GM12872 (cell line): ENCODE data around the gene GABBR2.

Experiments used
- TF ChIP-seq, protein P1 (sequence below): IDR thresholded peaks from 3 replicates; pipeline ENCODE4 v1.5.1; 2011; ENCODE audit warnings: low read depth, mild to moderate bottlenecking, low read length, moderate library complexity; ENCODE audit not compliant: insufficient read depth

GABBR2 gene

DNA sequence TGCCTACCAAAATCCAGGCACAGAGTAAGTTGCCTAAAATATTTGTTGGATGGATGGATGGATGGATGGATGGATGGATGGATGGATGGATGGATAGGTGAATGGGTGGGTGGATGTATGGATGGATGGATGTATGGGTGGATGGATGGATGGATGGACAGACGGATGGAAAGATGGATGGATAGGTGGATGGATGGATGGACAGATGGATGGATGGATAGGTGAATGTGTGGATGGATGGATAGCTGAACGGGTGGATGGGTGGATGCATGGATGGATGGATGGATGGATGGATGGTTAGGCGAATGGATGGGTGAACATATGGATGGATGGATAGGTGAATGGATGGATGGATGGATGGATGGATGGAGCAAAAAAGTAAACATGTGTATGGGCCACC, 131.9 kb downstream of the GABBR2 start:
- TF ChIP-seq, protein P1, sequence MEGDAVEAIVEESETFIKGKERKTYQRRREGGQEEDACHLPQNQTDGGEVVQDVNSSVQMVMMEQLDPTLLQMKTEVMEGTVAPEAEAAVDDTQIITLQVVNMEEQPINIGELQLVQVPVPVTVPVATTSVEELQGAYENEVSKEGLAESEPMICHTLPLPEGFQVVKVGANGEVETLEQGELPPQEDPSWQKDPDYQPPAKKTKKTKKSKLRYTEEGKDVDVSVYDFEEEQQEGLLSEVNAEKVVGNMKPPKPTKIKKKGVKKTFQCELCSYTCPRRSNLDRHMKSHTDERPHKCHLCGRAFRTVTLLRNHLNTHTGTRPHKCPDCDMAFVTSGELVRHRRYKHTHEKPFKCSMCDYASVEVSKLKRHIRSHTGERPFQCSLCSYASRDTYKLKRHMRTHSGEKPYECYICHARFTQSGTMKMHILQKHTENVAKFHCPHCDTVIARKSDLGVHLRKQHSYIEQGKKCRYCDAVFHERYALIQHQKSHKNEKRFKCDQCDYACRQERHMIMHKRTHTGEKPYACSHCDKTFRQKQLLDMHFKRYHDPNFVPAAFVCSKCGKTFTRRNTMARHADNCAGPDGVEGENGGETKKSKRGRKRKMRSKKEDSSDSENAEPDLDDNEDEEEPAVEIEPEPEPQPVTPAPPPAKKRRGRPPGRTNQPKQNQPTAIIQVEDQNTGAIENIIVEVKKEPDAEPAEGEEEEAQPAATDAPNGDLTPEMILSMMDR: no peak

DNA sequence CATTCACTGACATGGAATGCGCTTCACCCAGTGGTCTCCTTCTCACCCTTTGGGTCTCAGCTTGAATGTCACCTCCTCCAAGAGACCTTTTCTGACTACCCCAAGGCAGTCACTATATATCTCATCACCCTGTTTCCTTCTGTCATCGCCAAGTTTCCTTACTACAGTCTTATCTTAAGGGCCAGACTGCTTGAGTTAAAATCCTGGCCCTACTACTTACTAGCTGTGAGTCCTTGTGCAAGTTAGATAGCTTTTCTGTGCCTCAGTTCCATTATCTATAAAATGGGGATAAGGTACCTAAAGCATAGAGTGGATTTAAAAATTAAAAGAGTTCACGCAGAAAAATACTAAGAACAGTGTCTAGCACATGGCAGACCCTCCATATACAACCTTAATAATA, 132.4 kb downstream of the GABBR2 start:
- TF ChIP-seq, protein P1: no peak

DNA sequence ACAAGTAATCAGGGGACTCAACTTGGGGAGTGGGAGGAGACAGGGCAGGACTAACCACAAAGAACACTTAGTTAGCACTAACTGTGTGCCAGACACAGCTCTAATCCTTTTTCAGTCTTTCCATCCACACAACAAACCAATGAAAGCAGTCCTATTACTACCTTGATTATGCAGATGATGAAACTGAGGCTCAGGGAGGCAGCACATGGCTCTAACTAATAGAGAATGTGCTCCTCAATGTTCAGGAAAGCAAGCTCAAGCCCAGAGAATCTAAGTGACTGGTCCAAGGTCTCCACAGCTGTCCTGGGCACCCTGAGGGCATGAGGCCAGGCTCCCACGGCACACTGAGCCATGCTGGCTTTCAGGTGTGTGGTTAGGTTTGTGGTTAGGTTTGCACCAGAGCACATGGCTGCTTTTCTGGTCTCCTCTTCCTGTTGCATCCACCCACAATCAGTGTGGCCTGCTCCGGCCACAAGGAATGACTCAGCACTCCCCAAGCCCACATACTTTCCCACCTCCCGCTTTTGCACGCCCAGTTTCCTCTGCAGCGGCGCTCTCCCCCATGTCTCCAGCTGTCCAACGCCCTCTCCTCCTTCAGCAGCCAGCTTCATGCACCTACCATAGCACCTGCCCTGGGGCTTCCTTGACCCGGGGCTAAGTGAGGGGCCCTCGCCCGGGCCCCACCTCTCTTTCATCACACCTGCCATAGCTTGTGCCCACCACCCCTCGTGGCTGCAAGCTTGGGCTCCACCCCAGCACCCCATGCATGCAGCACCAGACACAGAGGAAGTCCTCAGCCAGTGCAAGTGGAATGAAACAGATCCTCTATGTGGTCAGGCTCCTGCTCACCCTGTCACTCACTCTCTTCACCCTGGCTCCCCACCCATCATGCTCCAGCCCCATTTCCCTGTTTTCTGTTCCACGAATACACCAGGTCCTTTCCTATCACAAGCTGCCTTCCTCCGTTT, 133.1 kb downstream of the GABBR2 start:
- TF ChIP-seq, protein P1: no peak

DNA sequence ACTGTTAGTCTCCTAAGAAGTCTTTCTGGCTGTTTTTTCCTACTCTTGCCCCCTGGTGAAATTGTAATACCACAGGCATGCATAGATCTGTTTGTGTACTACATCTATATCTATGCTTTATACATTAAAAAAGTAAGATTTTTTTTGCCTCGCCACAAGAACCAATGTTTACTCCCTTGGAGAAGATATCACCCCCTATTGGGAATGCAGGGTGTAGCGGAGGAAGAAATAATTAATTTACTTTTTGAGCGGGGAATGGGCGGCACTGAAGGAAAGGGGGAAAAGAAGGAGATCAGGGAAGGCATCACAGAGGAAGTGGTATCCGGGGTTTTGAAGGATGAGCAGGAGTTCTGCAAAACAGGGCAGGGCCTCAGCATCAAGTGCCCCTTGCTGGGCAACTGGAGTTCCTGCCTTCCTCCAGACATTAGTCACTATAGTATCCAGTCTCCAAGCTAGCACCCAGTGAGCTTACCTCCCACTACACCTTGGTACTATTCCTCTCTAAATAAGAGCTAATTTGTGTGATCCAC, 134.9 kb downstream of the GABBR2 start:
- TF ChIP-seq, protein P1: no peak

DNA sequence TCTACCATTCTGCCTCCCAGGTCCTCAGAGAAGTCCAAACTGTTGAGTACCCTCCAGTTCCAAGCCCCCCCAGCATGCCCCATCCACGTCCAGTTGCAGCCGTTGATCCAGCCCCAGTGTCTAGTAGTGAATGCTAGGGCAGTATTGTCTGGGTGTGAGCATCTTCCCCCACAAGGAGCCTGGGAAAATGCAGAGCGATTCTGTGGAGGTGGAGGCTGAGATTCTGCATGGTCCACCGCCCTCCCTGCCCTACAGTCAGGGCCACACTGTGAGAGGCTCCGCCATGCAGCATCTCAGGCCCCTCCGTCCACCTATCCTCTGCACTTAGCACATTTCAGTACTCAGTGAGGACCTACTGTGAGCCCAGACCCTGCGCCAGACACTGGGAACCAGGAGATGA, 135.9 kb downstream of the GABBR2 start:
- TF ChIP-seq, protein P1: no peak

DNA sequence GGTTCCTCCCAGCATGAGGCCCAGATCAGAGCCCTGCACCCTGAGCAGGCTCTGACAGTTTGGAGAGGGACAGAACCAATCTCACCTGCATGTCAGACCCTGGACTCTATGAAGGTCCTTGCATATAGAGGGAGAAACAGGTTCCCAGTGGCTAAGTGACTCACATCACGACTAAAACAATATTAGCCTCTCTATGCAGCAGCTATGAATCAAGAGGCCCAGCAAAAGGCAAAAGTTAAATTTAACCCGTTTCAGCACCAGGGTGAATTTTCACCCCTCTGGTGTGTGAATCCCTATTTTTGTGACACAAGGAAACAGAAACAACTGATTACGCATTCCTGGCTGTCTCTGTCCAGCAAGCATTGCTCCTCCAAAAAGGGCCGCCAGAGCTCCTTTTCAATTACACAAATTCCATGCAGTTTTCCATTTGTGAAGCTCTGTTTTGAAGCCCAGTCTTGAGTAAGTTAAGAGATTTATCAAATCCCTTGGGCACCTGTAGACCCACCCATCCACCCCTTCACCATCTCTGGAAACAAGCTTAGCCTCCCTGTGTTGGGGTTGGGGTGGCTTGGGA, 136.6 kb downstream of the GABBR2 start:
- TF ChIP-seq, protein P1: no peak

DNA sequence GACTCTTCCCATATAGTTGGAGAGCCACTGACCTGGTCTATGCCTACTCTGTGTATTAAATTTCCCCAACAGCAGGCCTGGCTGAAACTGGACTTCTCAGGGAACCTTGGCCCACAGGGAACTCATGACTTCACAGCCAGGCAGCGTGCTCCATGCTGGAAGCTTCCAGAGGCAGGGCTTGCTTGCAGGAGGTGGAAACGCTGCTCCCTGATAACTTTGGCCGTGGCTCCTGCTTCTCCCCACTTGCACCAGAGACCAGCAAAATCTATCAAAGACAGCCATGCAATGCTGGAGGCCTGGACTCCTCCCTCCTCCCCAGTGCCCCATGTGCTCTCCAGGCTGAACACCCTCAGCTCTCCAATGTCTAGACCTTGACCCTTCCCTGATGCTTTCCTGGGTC, 137.1 kb downstream of the GABBR2 start:
- TF ChIP-seq, protein P1: no peak
